Gastrocnemius medialis (tissue), 4 donors: ENCODE measurements around the gene VASN. TPM values are rescaled to one million over a fixed set of nuclear protein-coding genes. Genes with fewer than 3 reads are reported as not detected.

ENCODE experiments used
- ATAC-seq, 2 donors: fragments of 150-250 bp; one replicate each; pipeline ENCODE4 v1.9.1; 2016
- DNase-seq, 2 donors: peaks; one replicate each; pipeline ENCODE4 v3.0.0-alpha.2; 2019
- H3K27ac ChIP-seq, 4 donors: fragments of 200-600 bp; sonication (generic); 1 replicate in 1 of 4; 2 replicates in 3 of 4; pipeline ENCODE4 v1.5.1; 2016 to 2018; ENCODE audit warnings: mild to moderate bottlenecking in 2 of 4, moderate library complexity in 1 of 4
- H3K27me3 ChIP-seq, 3 donors: fragments of 200-600 bp; sonication (generic) in 2 of 3; 1 replicate in 1 of 3; 2 replicates in 2 of 3; pipeline versions ENCODE4 v1.5.1 to v1.6.0; 2016 to 2019; ENCODE audit warnings: mild to moderate bottlenecking in 1 of 3, moderate library complexity in 1 of 3
- H3K36me3 ChIP-seq, 2 donors: fragments of 200-600 bp; sonication (generic) in 1 of 2; one replicate each; pipeline ENCODE4 v1.5.1; 2017 to 2018
- H3K4me1 ChIP-seq, 2 donors: fragments of 200-600 bp; sonication (generic) in 1 of 2; one replicate each; pipeline ENCODE4 v1.5.1; 2016 to 2017; ENCODE audit warnings: mild to moderate bottlenecking in 2 of 2
- H3K4me3 ChIP-seq, 4 donors: fragments of 200-600 bp; sonication (generic) in 3 of 4; 1 replicate in 1 of 4; 2 replicates in 3 of 4; pipeline ENCODE4 v1.5.1; 2016 to 2019; ENCODE audit warnings: mild to moderate bottlenecking in 2 of 4
- H3K9me3 ChIP-seq, 3 donors: fragments of 200-600 bp; sonication (generic) in 2 of 3; 1 replicate in 1 of 3; 2 replicates in 2 of 3; pipeline ENCODE4 v1.5.1; 2016 to 2019
- POLR2A ChIP-seq, 2 donors: fragments of 450-650 bp; IDR thresholded peaks; one replicate each; pipeline ENCODE4 v1.6.1; 2017; ENCODE audit warnings: antibody characterized with exemption in 2 of 2, mild to moderate bottlenecking in 2 of 2, moderate library complexity in 2 of 2
- in situ Hi-C, 4 donors: fragments of 200-750 bp; cut with MboI; loops; one replicate each; pipeline versions ENCODE4 v1.15.0 to v1.8.0; 2017; ENCODE audit warnings: low sequenced_read_pairs in 4 of 4
- intact Hi-C: fragments of 100-400 bp; cut with DNase I; formaldehyde crosslinking; loops from one replicate; pipeline ENCODE4 v1.15.1; 2023; ENCODE audit warnings: low total_unique reads
- total RNA-seq, 4 donors: library from RNA; depleted of rRNA; stranded (reverse); fragments of >200 nt; gene quantifications; one replicate each; pipeline versions ENCODE4 v1.1.0 to v1.2.3, GENCODE V29; 2016
- TF ChIP-seq, protein P1 (sequence below), 5 experiments: fragments of 450-650 bp in 3 of 5; fragments of 200-600 bp in 2 of 5; sonication (generic) in 2 of 5; IDR thresholded peaks in 4 of 5; conservative IDR thresholded peaks in 1 of 5; 1 replicate in 4 of 5; 2 replicates in 1 of 5; pipeline ENCODE4 v1.5.1; 2016 to 2019; ENCODE audit warnings: antibody characterized with exemption in 5 of 5, mild to moderate bottlenecking in 3 of 5, moderate library complexity in 3 of 5

Gene VASN
- total RNA-seq, 4 donors from 2014 or later = 2.4 to 12.8 (median 3.7) TPM

GRCh38 chr16:4376893-4377572, 5.4 kb downstream of the VASN start:
- no peak for ATAC-seq
- DNase-seq = no peak
- Histone ChIP-seq H3K4me1 (peaks cover 35 to 57% of the 10 kb centered on the region in 2 donors), H3K27me3 (no peaks in the 10 kb centered on the region), H3K27ac (peak overlapping the region; percentile 73 to 84 (median 82)), H3K9me3 (no peaks in the 10 kb centered on the region), H3K4me3 (no peak overlapping the region), H3K36me3 (no peaks in the 10 kb centered on the region)
- intact Hi-C loops (no loop called here), in situ Hi-C loops (no loop called here)
- TF ChIP-seq, protein P1, sequence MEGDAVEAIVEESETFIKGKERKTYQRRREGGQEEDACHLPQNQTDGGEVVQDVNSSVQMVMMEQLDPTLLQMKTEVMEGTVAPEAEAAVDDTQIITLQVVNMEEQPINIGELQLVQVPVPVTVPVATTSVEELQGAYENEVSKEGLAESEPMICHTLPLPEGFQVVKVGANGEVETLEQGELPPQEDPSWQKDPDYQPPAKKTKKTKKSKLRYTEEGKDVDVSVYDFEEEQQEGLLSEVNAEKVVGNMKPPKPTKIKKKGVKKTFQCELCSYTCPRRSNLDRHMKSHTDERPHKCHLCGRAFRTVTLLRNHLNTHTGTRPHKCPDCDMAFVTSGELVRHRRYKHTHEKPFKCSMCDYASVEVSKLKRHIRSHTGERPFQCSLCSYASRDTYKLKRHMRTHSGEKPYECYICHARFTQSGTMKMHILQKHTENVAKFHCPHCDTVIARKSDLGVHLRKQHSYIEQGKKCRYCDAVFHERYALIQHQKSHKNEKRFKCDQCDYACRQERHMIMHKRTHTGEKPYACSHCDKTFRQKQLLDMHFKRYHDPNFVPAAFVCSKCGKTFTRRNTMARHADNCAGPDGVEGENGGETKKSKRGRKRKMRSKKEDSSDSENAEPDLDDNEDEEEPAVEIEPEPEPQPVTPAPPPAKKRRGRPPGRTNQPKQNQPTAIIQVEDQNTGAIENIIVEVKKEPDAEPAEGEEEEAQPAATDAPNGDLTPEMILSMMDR (IDR thresholded peaks at IDR 0.05 in 4 of 5, conservative IDR thresholded peaks at IDR 0.05 in 1 of 5) = no peak
- no peak for TF ChIP-seq POLR2A (IDR thresholded peaks at IDR 0.05)

GRCh38 chr16:4377573-4378154, 6.0 kb downstream of the VASN start:
- DNase-seq = no peak

GRCh38 chr16:4378161-4378666, 6.6 kb downstream of the VASN start:
- Histone ChIP-seq H3K27ac (peak overlapping the region; percentile 73 to 84 (median 82)), H3K27me3 (no peaks in the 10 kb centered on the region), H3K4me3 (no peak overlapping the region), H3K4me1 (peaks cover 29 to 50% of the 10 kb centered on the region in 2 donors), H3K36me3 (no peaks in the 10 kb centered on the region), H3K9me3 (no peaks in the 10 kb centered on the region)
- intact Hi-C loops = no loop called here
- DNase-seq = peak in 1 of 2 donors; percentile 57
- in situ Hi-C loops = no loop called here
- TF ChIP-seq, protein P1 (IDR thresholded peaks at IDR 0.05 in 4 of 5, conservative IDR thresholded peaks at IDR 0.05 in 1 of 5) = no peak
- TF ChIP-seq POLR2A (IDR thresholded peaks at IDR 0.05) = no peak
- no peak for ATAC-seq

More at GRCh38 chr16:4377573-4378154, 6.0 kb downstream of the VASN start:
- H3K9me3 ChIP-seq = no peaks in the 10 kb centered on the region
- in situ Hi-C loops (no loop called here), intact Hi-C loops (no loop called here)
- H3K27ac ChIP-seq = peak overlapping the region; percentile 73 to 84 (median 82)
- TF ChIP-seq POLR2A (IDR thresholded peaks at IDR 0.05) = no peak
- H3K36me3 ChIP-seq = no peaks in the 10 kb centered on the region
- no peak overlapping the region for H3K4me3 ChIP-seq
- no peak for ATAC-seq
- H3K27me3 ChIP-seq = no peaks in the 10 kb centered on the region
- H3K4me1 ChIP-seq = peaks cover 29 to 55% of the 10 kb centered on the region in 2 donors

GRCh38 chr16:4378999-4379690, 7.5 kb downstream of the VASN start:
- intact Hi-C loops (no loop called here), in situ Hi-C loops (no loop called here)
- ATAC-seq (no peak), DNase-seq (no peak)
- no peak for TF ChIP-seq POLR2A (IDR thresholded peaks at IDR 0.05)
- TF ChIP-seq, protein P1 (IDR thresholded peaks at IDR 0.05 in 4 of 5, conservative IDR thresholded peaks at IDR 0.05 in 1 of 5) = no peak
- Histone ChIP-seq H3K27ac (peak overlapping the region; percentile 47 to 84 (median 78)), H3K36me3 (no peaks in the 10 kb centered on the region), H3K4me1 (peaks cover 29 to 45% of the 10 kb centered on the region in 2 donors), H3K4me3 (no peak overlapping the region), H3K27me3 (no peaks in the 10 kb centered on the region), H3K9me3 (no peaks in the 10 kb centered on the region)
